Kasumi-1 (cell line): Measurements from ENCODE around the gene NGB.

ENCODE experiments used
- DNase-seq, 2 experiments: peaks; one replicate each; lab custom pipeline; 2025; lab: John Stamatoyannopoulos, UW

The NGB gene

DNA sequence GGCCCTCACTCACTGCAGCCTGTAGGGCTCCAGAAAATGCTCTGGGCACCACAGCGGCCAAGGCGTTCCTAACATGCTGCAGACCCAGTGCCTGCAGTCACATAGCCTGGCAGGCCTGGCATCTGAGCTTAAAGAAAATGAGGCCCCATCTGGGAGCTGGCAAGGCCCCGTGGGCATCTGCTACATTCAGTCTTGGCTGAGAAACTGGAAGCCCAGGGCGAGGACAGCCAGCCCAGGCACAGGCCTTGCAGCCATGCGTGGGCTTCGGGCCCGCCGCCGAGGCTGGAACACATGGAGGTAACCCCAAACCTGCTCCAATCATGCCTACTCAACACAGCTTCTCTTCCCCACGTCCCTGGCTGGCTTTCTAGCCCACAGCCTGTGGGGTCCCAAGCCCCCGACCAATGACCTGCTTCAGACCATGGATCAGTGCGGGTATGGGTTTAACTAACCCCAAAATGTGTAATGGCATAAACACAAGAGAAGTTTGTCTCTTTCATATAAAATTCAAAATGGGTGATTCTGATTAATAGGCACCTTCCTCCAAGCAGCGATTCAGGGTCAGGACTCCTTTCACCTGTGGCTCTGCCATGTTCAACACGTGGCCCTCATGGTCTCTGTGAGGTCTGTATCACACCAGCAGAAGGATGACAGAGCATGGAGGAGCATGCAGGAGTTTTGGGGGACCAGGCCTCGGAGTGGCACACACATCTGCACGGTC, 6.4 kb downstream of the NGB start:
- no peak for DNase-seq

- peak; percentile 11 to 25 for DNase-seq
Observed at GRCh38 chr14:77260631-77261030, 10.4 kb downstream of the NGB start.

DNA sequence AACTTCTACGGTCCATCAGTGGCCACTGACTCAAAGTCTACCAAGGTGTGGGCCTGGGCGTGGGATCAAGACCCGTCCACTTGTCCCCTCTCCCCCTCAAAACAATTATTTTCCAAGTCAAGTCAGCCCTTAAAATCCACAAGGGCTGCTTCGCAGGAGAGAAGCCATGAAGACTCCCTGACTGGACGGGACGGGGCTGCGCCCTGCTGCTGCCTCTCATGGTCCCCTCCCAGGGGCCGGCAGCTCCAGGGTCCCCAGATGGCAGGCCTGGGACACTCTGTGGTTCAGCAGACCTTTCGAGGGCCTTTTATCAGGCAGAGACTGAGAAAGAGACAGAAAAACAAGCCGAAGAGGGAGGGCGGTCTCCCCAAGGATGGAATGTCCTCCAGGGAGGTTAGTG, 10.8 kb downstream of the NGB start:
- no peak for DNase-seq

GRCh38 chr14:77259025-77259715, 11.8 kb downstream of the NGB start:
- no peak for DNase-seq

DNA sequence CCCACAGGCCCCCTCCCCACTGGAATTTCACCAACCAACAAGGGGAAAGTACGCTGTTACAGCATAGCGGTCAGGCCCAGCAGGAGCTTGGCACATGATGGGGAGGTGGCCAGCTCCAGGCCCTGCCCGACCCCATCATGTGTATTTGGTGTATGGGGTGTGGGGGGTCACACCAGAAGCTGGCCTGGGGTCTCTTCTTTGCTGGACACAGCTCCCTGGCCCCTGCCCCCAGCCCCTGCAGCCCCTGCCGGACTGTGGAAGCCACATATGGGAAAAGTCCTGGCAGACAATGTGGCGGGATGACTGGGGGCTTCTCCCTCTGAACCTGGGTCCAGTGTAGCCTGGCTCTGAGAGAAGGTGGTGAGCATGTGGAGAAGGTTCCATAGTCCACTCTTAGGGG, 12.4 kb downstream of the NGB start:
- DNase-seq, result no peak

GRCh38 chr14:77257700-77258099, 13.3 kb downstream of the NGB start:
- no peak for DNase-seq

DNA sequence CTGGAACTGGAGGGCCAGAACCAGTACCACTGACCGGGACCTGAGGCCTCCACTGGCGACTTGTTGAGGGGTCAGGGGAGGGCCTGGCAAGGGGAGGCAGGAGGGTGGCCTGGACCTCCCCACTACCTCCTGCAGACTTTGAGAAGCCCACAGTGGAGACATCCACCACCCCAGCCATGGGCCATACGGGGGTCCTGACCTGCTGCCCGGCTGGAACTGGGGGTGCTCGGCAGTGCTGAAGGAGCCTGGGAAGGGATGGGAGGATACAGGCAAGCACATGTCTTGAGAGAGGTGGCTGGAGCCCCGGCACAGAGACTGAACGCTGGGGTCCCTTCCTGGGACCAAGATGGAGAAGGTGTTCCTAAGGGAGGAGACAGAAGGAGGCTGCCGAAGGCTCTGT, 14.3 kb downstream of the NGB start:
- no peak for DNase-seq

DNA sequence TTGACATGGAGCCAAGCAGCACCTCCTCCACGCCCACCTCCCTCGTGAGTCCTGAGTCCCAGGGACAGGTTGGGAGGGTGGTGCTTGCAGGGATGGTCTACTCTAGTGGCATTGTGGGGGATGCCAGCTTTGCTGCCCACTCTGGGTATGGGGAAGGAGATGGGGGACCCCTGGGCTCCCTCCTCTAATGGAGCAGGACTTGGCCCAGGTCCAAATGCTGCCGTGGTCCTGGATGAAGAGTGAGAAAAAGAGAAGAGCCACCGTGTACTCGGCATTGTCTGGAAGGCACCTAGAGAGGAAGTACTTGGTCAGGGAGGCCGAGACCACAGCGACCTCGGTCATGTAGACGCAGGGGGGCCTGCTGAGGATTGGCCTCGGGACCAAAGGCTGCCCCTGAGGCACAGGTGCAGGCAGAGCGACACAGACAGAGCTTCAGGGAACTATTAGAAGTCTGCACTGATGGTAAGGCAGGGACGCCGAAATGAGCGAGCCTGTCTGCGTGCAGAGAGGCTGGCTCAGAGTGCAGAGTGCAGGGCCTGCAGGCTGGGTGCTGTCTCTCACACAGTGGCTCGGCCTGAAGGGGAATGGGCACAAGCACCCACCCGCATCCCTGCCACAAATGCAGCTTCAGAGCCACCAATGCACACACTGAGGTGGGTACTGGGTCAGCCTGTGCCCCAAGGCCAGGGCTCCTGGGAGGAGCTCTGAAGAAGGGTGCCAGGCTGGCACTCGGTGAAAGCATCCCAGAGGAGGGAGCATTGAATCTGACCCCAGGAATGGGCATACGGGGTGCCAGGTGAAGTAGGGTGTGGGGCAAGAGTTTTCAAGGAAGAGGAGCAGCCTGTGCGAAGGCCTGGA, 17.4 kb downstream of the NGB start:
- DNase-seq, result no peak

GRCh38 chr14:77251870-77252269, 19.1 kb downstream of the NGB start:
- no peak for DNase-seq

- DNase-seq, result no peak
Observed at GRCh38 chr14:77250927-77251326, 20.1 kb downstream of the NGB start.

DNA sequence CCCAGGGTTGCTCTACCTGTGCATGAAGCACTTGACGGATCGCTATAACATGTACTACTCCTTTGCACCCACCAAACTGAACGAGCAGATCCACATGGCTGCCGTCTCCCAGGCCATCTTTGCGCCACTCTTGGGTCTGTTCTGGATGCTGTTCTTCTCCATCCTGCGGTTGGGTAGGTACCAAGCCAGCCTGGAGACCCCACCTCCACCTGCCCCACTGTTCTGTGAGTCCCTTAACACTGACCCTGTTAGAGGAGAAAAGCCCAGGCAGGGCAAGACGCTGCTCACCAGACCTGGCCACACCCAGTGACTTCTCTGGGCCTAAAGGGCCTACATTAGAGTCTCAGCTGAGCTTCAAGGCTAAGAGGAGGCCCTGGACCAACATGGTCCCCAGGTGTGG, 21.7 kb downstream of the NGB start:
- no peak for DNase-seq

DNA sequence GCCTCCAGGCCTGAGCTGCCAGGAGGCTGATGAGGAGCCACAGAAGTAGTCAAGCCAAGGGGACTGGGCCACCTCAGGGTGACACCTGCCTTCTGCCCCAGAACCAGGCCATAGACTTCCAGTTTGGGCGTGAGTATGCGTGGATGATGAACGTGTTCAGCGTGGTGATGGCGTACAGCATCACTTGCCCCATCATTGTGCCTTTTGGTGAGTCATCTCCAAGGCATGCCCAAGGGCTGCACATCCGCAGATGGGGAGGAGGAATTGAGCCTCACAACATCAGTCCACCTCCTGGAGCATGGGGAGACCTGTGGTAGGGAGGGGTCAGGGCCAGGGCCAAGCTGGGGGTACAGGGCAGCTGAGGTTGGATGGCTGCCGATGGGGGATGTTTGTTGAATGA, 22.3 kb downstream of the NGB start:
- DNase-seq, result no peak

- DNase-seq, result no peak
Observed at GRCh38 chr14:77246784-77247183, 24.2 kb downstream of the NGB start.

DNA sequence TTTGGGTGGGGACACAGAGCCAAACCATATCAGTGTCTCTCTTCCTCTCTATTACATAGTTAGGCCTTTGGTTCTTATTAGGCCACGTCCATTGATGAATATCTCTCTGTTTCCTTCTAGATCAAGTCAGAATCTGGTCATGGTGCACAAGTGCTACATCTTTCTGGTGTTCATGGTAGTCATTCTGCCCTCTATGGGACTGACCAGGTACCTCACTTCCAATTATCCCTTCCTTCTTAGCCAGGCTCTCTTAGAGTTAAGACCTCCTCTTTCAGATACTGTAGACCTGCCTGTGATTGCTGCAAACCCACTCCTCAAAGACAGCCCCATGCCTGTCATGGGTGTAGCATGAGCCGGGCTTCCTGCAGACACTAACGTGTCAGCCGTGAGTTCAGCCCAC, 25.2 kb downstream of the NGB start:
- DNase-seq, result peak in 1 of 2 experiments; percentile 3

GRCh38 chr14:77243853-77244252, 27.2 kb downstream of the NGB start:
- no peak for DNase-seq

- DNase-seq, result no peak
Observed at GRCh38 chr14:77242752-77243151, 28.3 kb downstream of the NGB start.

DNA sequence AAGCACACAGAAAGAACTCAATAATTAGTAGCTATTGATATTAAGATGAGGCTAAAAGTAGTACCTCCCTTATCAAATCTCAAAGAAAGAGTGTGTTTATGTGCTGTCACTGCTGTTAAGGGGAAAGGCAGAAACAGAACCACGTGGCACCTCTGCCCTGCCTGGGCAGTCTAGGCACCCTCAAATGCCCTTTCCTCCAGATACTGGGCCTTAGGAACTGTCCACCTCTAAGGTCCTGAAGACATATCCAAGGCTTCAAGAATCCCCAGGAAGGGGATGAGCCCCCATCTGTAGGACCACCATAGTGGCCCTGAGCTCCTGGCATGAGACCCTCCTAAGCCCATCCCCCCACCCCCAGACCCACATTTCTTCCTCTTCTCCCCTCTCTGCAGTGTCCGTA, 29.1 kb downstream of the NGB start:
- DNase-seq, result peak in 1 of 2 experiments; percentile 2

- no peak for DNase-seq
Observed at GRCh38 chr14:77240336-77240915, 30.6 kb downstream of the NGB start.

DNA sequence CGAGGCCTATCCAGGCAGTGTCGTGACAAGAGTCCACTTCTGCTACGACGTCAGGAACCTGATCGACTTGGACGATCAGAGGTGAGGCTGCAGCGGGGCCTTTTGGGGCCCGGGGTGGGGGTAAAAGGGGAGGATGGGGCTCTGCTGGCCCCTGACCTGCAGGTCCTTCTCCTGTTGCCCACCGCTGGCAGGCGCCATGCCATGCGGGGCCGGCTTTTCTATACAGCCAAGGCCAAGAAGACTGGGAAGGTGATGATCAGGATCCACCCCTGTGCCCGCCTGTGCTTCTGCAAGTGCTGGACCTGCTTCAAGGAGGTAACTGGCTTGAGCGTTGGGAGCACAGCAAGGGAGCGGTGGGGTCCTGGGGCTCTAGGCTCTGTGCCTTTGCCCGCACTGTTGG, 31.6 kb downstream of the NGB start:
- DNase-seq, result no peak

DNA sequence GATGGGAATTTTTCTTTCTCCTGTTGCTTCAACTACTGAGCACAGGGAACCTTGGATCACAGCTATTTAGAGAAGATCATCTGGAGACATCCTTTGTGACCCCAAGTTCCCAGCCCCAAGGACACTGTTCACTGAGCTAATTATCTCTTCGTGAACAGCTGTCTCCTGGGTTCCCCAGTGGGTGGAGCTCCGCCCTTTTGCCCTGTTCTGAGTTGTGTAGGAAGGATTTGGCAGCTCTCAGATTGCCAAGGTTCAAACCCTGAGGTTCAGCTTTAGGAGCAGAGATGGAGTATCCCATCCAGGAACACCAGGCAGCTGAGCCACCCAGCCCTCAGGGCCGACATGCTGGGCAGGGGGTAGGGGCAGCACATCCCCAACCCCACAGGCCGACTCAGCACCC, 32.0 kb downstream of the NGB start:
- no peak for DNase-seq

DNA sequence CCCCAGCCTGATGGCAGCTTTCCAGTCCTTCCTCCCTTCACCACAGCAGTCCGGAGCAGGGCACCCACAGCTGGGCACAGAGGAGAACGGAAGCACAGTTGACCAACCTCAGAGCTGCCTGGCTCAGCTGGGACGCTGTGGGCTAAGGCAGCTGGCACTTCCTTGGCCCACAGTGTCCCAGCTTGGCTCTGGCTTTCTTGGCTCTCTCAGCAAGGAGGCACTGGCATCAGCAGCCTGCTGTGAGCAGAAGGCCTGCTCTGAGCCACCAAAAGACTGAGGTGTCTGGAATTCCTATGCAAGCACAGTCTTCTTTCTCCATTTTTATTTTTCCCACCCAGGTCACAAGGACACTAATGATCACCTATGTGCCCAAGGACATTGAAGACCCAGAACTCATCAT, 32.6 kb downstream of the NGB start:
- DNase-seq, result no peak

DNA sequence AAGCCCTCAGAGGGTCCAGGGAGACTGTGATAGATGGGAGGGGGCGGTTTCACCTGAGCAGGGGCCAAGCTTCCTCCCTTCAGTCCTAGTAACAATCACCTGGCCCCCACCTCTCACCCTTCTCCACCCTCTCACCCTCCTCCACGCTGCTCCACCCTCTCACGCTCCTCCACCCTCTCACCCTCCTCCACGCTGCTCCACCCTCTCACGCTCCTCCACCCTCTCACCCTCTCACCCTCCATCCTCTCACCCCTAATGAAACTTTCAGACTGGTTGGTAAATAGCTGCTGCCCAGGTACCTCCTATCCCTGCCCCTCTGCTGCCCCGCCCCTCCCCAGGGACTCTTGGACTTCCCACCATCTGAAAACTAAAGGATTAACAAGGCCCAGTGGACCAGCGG, 34.2 kb downstream of the NGB start:
- DNase-seq, result no peak

DNA sequence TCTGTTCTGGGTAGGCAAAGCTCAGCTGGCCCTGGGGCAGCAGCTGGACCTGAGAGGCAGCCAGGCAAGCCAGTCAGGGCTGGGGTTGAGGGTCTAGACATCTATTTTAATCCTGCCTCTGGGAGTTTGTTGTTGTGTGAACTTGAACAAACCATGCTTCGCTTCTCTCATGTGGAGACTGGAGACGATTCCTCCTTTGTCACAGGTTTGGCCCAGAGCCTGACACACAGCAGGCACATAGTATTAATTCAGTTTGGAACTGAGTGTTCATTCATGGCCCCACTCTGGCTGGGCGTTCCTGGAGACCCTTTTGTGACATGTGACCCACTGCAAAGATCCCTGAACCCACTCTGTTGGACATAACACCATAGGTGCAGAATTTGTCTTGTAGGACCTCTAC, 39.3 kb downstream of the NGB start:
- DNase-seq, result no peak
